Measurements from ENCODE around the gene SLC52A3.

DNA sequence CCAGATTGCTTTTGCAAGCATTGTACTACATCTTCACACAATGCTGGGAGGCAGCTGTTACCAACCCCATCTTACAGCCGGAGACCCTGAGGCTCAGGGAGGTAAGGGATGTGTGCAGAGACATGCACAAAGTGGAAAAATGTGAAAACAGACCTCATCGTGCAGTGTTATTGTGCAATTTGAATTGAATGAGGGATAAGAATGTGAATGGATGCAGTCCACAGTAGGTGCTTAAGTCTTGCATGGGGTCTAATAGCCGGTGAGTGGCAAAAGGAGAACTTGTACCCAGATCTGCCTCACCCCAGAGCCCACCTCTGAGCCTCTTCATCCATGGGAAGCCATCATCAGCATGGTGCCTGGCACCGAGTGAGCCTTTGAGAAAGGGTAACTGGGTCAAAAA is 42.1 kb downstream of the SLC52A3 start:
- TF ChIP-seq POLR2AphosphoS5 (IDR thresholded peaks at IDR 0.05; ENCODE audit: low read depth, low read length), result no peak
- TF ChIP-seq, protein P1, sequence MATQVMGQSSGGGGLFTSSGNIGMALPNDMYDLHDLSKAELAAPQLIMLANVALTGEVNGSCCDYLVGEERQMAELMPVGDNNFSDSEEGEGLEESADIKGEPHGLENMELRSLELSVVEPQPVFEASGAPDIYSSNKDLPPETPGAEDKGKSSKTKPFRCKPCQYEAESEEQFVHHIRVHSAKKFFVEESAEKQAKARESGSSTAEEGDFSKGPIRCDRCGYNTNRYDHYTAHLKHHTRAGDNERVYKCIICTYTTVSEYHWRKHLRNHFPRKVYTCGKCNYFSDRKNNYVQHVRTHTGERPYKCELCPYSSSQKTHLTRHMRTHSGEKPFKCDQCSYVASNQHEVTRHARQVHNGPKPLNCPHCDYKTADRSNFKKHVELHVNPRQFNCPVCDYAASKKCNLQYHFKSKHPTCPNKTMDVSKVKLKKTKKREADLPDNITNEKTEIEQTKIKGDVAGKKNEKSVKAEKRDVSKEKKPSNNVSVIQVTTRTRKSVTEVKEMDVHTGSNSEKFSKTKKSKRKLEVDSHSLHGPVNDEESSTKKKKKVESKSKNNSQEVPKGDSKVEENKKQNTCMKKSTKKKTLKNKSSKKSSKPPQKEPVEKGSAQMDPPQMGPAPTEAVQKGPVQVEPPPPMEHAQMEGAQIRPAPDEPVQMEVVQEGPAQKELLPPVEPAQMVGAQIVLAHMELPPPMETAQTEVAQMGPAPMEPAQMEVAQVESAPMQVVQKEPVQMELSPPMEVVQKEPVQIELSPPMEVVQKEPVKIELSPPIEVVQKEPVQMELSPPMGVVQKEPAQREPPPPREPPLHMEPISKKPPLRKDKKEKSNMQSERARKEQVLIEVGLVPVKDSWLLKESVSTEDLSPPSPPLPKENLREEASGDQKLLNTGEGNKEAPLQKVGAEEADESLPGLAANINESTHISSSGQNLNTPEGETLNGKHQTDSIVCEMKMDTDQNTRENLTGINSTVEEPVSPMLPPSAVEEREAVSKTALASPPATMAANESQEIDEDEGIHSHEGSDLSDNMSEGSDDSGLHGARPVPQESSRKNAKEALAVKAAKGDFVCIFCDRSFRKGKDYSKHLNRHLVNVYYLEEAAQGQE (IDR thresholded peaks at IDR 0.05; ENCODE audit: insufficient read depth in 1 of 2, low read depth in 2 of 2, low read length in 2 of 2), result no peak
- TF ChIP-seq TAF1 (IDR thresholded peaks at IDR 0.05; ENCODE audit: borderline replicate concordance, insufficient read depth, low read length), result no peak
